Stimulated activated CD4-positive, alpha-beta T cell treated with anti-CD3 and anti-CD28 coated beads, Interleukin-4, amount 100 ng/mL, for 24 hours (primary cell): ENCODE results near the gene LRPAP1.
A peak's percentile ranks its signal among the peaks of the same experiment; 100 is the strongest.

ENCODE experiments used
- DNase-seq: peaks from one replicate; pipeline ENCODE4 v3.0.0-alpha.2; 2020

The LRPAP1 gene

GRCh38 chr4:3483471-3483921 is 48.7 kb downstream of the LRPAP1 start:
- DNase-seq, result no peak

DNA sequence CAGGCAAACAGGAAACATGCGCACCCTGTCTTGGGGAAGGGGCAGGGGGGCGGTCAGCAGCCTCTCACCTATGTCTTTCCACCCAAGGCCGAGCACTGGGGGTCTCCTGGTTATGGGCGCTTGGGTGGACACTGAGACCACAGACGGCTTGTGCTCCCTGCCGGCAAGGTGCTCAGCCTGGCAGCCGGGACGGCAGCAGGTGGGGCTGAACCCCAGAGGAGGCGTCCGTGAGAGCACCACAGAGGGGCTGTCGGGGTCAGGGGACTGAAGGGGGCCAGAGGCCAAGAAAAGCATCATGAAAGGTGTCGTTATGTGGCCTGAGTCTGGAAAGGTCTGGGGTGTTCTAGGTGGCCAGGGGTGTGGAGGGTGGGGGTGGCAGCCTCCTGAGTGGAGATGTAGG is 49.5 kb downstream of the LRPAP1 start:
- no peak for DNase-seq

- no peak for DNase-seq
Measured at GRCh38 chr4:3481783-3482393, 50.3 kb downstream of the LRPAP1 start.

DNA sequence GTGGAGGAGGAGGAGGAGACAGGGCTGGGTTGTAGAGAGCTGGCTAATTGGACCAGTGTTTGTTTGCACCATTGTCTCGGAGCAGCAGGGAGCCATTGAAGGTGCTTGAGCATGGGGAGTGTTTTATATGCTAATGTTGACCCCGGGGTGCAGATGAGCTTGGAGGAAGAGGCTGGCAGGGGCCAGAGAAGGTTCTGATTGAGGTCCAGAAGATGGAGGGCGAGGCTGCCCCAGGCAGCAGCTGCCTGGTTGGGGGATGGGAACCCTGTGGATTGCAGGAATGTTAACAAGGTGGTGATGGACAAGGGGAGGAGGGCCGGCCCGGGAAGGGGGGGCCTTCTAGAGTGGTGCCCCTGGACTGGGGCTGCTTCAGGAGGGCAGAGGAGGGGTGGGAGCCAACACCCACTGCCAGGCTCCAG is 51.1 kb downstream of the LRPAP1 start:
- no peak for DNase-seq

- peak; percentile 76 for DNase-seq
Measured at GRCh38 chr4:3480528-3481112, 51.6 kb downstream of the LRPAP1 start.

DNA sequence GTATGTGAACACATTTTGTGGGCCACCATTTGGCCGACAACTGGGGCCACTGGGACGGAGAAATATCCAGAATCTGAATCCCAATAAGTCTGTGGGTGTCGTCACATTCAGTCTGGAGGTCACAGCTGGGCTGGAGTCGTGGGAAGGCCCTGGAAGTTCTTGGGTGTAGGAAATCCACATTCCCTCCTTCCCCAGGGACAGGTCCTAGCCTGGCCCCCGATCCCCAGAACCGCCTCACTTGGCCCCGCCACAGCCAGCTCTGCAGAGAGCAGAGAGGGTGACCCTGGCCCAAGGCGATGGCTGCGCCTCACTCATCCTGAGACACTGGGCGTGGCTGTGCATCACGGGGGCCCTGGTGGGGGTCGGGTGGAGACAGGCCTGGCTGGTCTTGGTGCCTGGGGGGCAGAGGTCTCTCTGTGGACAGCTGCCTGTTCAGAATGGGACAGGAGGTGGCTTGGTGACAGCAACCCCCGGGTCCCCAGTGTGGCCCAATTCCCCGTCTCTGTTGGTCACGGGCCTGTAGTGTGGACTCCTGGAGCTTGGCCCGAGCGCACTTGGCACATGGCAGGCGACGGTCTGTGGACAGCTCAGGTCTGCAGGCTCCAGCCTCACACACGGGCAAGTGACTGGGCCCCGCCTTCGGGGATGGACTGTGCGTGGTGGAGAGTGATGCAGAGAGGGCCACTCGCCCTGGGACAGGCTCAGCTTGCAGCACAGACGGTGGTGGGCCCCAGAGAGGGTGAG is 52.7 kb downstream of the LRPAP1 start:
- no peak for DNase-seq

GRCh38 chr4:3478446-3479357 is 53.5 kb downstream of the LRPAP1 start:
- DNase-seq, result no peak

DNA sequence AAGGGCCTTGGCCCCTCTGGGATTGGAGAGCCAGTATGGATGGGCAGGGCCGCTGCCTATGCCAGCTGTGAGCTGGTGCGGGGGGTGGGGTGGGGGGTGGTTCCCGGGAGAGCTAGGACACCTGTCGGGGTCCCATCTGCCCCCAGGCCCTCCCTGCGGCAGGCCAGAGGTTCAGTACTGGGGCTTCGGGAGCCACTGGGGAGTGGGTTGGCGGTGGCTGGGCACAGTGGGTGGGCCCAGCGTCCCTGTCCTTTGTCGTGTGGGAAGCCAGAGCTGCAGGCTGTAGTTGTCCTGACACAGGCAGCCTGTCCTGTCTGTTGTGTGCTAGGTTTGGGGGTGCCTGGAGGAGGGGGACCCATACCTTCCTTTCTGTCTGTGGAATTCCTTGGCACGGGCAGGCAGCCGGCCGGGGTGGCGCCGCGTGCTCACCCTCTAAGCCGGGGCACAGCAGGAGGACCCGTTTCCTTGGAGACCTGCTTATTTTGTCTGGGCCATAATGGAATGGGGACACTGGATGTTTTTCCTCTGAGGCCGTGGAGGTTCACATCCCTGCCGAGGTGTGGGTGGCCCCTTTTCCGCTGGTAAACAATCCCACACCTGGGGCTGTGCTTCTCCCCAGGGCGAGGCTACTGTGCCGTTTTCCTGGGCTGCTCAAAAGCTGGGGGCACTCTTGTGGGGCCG is 54.3 kb downstream of the LRPAP1 start:
- no peak for DNase-seq

GRCh38 chr4:3476936-3477749 is 55.1 kb downstream of the LRPAP1 start:
- DNase-seq, result no peak

- no peak for DNase-seq
Measured at GRCh38 chr4:3476341-3476747, 55.9 kb downstream of the LRPAP1 start.

DNA sequence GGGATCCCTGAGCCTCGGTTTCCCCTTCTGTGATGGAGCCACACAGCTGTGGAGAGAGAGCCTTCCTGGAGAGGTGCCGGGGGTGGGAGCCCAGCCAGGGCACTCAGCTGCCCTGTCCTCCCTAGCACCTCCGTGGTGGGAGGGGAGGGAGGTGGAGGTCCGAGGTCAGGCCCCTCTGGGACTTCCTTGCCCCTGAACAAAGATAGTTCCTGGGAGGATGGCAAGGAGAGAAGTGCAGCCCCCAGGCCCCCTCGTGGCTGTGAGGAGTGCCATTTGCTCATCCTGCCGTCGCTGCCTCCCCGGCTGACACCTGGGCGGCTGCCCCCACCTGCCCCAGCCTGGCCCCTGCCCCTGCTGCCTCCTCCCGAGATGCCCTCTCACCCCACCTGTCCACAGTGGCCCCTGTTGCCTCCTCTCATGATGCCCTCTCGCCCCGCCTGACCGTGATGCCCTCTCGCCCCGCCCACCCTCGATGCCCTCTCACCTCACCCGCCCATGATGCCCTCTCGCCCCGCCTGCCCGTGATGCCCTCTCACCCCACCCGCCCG is 56.4 kb downstream of the LRPAP1 start:
- DNase-seq, result no peak

GRCh38 chr4:3475041-3475712 is 57.0 kb downstream of the LRPAP1 start:
- DNase-seq, result no peak

GRCh38 chr4:3473996-3474765 is 58.0 kb downstream of the LRPAP1 start:
- no peak for DNase-seq

GRCh38 chr4:3473181-3473950 is 58.9 kb downstream of the LRPAP1 start:
- DNase-seq, result no peak

DNA sequence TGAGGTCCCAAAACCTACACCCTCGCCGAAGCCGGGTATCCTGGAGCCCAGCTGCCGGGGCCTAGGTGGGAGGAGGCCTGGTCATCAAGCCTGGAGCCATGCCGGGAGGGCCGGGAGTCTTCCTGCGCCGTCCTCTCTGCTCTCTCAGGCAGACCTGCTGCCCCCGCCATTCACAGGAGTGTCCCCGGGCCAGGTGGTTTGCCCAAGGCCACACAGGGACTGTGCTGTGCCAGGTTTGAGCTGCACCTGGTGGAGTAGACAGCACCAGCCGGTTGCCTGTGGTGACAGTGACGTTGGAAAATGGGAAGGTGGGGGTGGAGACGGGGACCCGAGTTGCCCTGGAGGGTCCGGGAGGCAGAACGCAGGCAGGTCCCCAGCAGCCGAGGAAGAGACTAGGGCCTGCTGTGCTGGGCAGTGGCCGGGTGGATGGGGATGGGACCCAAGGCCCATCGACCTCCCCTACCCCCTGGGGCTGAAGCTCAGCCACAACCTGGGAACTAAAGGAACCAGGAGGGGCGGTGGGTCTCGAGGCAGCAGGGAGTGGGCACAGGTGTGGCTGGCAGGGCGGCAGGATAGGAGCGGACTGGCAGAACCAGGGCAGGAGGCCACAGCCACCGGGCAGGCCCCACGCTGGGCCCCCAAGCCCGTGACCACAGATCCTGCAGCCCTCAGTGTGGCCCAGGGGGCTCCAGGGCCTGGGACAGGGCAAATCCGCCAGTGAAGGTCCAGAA is 59.6 kb downstream of the LRPAP1 start:
- no peak for DNase-seq

GRCh38 chr4:3471886-3472285 is 60.3 kb downstream of the LRPAP1 start:
- DNase-seq, result no peak

- DNase-seq, result no peak
Measured at GRCh38 chr4:3471098-3471760, 61.0 kb downstream of the LRPAP1 start.
